HCEC 1CT (cell line): ENCODE measurements around the gene ZBTB17.
"Not testable (repeated sequence)": the region's sequence is repeated elsewhere in the genome, so short reads cannot be mapped to it uniquely, and the experiment has no call there.

Source experiments
- DNase-seq: peaks from one replicate; pipeline ENCODE4 v3.0.0-alpha.2; 2017

Gene ZBTB17

DNA sequence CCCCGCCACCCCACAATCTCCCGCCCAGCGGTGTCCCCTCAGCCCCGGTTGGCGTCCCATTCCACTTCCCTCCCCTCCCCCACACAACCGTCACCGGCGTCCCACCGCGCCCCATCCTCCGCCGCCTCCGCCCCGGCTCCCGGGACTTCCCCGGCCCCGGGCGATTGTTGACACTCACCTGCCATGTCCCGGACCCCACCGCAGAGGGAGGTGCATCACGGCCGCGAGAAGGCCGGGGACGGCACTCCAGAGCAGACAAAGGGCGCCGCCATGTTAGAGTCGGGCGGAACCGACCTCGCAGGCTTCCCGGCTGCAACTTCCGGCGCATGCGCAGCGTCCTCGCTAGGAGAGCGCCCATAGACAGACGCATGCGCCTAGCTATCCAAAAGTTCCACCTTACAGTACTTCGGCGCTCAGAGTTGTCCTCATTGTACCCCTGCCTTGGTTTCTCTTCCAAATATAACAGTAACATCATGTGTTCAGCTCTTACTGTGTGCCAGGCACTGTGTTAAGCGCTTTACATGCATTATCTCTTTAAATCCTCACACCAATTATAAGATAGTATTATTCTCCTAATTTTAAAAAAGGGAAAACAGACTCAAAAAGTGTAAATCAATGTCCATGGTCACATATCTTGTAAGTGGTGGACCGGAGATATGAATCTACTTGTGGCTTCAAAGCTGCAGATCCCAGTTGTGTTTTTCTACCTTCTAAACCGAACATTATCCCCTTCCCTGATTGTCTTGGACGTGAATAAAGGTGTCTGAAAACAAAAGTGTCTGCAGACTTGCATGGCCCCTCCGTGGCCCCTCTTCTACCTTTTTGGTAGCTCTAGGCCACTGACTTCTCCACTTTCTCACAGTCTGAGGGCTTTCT is at the start of gene ZBTB17:
TSS of gene ZBTB17 (minus strand) at position 297 of the 876 bp plus-strand sequence. CDS start 27,606 bp downstream, outside the sequence.
- DNase-seq: peak; percentile 92

DNA sequence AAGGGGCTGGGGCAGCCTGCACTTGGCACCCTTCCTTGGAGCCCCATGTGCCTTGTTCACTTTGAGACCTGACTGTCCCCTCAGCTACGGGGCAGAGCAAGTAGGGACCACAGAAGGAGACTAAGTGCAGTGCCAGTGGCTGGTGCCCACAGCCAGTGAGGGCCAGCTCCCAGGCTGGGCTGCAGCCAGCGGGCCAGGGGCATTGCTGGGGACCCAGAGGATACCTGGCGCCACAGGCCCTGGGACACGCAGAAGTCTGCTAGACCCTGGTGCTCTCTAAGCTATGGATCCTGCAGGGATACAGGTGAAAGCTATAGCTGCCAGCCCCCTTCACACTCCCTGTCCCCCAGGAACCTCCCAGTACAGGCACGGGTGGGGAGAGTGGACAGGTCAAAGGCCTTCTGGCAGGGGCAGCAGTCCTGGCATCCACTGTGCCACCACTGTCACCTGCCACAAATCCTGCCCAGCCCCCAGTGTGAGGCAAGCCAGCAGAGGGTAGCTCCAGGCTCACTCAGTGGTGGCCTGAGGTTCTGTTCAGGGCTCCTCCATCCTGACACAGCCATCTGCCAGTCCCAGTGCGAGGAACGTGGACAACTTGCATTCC is 47.3 kb upstream of the ZBTB17 start:
- DNase-seq: no peak

DNA sequence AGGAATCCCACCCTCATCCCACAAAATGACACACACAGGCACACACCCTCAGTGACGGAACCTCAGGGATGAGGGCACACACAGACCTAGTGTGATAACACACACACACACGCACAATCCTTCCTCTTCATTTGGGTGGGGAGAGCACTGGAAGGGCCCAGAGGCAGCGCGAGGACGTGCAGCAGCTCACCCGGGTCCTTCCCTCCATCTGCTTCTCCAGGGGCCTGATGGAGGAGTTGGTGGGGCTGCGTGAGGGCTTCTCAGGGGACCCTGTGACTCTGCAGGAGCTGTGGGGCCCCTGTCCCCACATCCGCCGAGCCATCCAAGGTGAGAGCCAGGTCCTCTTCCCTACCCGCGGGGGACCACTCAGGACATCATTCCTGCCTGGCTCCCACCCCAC is 46.5 kb upstream of the ZBTB17 start:
- DNase-seq: no peak

DNA sequence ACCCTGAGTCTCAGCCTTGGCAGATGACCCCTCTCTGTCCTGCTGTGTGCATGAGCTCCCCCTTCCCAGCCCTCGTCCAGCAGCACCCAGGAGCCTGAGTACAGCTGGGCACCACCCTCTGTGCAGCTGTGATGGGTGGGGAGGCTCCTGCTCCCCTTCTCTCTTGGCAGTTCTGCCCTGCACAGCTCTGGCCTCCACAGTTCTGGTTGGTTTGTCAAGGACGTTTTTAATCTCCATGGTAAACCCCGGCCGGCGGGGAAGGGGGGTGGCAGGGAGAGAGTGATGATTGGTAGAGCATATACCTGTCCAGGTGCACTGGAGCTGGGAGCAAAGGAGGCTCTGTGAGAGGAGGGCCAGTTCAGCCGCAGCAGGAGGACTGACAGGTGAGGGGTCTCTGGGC is 45.8 kb upstream of the ZBTB17 start, which contains the start of gene CLCNKA:
TSS of gene CLCNKA (plus strand) at position 356 of the 400 bp plus-strand sequence. CDS start 584 bp downstream, outside the sequence.
- no peak for DNase-seq

DNA sequence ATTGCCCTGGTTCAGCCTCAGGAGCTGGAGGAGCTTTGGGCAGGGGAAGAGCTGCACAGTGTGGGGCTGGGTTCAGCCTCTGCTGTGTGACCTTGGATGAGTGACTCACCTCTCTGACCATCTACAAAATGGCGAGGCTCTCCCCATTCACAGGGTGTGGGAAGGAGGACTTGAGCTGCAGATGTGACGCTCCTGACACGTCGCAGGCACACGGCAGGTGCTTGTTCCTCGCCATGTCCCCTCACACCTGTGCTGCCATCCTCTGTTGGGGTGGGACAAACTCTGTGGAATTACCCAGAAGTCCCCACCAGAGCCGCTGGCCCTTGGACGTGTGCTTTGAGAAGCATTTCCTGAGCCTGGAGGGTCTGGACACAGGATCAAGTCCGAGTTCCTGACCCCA is 45.0 kb upstream of the ZBTB17 start:
- not testable (repeated sequence) for DNase-seq

DNA sequence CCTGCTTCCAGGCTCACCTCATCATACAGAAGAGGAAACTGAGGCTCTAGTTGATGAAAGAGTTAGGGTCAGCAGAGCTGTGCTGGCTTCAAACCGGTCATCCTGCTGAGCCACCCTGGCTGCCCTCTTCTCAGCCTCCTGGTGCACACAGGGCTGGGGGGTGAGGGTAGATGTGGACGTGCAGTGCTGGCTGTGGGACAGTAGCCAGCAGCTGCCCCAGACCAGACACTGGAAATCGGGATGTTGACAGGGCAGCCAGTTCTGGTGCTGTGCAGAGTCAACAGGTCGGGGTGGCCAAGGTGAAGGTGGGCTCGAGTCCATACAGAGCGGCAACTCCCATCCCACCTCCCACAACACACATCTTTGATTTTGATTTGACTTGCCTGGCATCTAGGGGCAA is 44.4 kb upstream of the ZBTB17 start:
- DNase-seq: no peak

DNA sequence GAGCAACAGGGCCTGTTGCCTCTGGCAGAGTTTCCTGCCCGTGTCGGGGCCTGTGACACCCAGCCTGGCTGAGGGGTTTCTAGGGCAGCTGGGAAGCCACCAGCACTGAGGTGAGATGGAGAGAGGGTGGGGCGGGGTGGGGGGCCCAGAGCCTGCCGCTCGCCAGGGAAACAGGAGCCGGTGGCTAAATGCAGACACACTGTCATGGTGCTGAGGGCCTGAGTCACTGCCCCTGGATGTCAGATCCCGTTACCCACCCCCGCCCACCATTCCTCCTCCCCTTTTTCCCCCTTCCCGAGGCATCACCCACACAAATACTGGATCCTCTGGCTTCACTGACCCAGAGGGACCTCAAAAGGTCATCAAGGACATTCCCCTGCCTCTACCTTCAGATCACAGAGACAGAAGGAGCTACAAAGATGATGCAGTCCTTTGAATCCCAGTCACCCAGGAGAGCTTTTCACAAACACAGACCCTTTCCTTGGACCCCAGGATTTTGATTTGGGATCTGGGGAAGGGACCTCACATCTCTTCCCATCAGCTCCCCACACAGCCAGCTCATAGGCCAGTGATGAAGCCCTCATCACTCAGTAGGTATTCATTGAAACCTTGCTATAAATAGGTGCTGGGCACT is 43.9 kb upstream of the ZBTB17 start:
- no peak for DNase-seq

DNA sequence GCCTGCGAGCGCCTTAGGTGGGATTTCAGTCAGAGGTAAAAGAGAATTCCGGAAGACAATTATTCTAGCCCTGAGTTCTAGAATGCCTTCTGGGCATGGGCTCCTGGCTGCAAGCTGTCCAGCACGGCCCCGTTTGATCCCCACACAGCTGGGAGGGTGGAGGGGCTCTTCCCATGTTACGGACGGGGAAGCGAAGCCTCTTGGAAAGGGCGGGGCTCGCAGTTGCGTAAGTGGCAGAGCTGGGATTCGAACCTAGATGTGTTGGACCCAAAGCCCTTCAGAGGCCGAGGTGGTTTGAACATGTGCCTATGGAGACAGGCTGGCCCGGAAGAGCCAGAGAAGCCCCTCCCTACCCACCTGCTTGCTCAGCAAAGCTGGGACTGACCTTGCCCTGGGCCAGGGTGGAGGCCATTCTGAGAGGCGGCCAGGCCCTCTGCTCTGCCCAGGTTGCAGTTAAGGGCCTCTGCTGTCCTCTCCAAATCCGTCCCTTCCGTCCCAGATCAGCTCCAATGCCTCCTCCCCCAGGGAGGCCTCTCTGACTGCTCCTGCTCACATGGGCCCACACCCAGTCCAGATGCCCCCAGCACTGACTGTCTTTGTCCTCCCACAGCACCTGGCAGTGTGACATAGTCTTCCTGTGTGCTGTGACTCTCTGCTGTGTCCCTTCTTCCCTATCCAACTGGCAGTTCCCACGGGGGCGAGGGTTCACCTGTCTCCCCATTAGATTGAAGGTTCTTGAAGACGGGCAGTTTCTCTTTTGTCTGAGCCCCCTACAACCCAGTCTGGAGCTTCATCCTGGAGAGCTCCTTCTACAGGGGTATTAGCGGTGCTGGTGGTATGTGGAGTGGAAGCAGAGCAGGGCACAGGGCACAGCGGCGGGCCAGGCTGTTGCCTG is 43.1 kb upstream of the ZBTB17 start:
- no peak for DNase-seq

DNA sequence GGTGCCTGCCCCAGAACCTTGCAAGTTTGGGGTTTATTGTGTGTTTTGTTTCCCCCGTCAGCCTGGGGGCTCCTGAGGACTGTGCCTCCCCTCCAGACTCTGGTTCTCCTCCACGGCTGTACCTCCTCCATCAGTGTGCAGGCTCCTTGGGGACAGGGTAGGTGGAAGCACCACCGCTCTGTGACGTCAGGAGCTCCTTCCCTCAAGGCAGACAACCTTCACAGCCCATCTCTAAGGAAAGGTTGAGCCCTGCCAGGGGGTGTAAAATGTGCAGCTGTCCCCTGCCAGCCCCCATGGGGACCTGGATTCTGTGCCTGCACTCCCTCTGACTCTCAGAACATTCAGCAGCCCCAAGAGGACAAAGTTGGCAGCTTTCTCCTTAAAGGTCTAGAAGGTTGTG is 42.4 kb upstream of the ZBTB17 start:
- DNase-seq: no peak

DNA sequence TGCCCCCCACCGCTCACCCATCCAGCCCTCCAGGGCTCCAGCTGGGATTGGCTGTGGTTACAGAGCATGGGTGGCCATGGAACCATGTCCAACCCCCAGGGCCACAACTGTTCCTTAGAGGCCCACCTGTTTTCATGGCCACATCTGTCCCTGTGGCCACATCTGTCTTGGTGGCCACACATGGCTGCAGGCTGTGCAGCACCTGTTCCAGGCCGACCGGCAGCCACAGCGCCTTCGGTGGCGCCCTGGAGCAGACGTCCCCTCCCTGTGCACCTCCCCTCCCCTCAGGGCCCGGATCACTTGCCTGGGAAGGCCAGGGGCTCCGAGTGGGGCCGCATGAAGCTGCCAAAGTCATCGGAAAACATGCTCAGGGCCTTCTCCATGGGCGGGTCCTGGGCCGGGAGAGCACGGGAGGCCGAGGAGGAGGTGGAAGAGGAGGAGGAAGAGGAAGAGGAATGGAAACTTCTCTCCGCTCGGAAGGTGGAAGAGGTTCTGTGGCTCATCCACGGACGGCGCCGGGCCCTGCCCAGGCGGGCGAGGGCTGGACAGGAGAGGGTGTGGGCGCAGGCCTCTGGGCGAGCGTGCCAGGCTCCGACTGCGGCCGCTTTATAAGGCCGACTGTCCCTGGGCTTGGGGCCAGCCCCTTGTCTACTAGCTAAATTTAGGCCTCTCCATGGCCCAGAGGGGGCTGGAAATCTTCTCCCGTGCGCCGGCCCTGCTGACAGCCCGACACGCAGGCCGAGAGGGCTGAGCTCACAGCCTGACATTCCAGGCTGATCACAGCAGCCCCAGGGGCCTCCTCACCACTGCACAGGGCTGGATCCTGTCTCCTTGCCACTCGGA is 41.8 kb upstream of the ZBTB17 start, which contains the start of gene HSPB7:
TSS of gene HSPB7 (minus strand) at position 583 of the 843 bp plus-strand sequence. CDS start at position 503, 80 bp downstream.
- no peak for DNase-seq

DNA sequence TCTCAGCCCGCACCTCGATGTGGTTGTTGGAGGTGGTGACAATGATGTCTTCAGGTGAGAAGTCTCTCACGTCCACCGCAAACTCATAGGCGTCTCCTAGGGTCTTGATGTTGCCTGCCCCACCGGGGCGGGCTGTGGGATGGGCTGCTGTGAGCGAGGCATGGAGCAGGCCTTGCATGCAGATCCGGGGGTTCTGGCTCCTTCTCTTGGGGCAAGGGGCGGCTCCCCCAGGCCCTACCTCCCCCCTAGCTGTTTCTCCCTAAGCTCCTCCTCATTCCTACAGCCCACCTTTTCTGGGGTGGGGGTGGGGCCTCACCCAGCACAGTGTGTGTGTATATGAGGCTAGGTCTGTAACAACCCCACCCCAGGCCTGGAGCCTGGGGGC is 41.2 kb upstream of the ZBTB17 start:
- no peak for DNase-seq

DNA sequence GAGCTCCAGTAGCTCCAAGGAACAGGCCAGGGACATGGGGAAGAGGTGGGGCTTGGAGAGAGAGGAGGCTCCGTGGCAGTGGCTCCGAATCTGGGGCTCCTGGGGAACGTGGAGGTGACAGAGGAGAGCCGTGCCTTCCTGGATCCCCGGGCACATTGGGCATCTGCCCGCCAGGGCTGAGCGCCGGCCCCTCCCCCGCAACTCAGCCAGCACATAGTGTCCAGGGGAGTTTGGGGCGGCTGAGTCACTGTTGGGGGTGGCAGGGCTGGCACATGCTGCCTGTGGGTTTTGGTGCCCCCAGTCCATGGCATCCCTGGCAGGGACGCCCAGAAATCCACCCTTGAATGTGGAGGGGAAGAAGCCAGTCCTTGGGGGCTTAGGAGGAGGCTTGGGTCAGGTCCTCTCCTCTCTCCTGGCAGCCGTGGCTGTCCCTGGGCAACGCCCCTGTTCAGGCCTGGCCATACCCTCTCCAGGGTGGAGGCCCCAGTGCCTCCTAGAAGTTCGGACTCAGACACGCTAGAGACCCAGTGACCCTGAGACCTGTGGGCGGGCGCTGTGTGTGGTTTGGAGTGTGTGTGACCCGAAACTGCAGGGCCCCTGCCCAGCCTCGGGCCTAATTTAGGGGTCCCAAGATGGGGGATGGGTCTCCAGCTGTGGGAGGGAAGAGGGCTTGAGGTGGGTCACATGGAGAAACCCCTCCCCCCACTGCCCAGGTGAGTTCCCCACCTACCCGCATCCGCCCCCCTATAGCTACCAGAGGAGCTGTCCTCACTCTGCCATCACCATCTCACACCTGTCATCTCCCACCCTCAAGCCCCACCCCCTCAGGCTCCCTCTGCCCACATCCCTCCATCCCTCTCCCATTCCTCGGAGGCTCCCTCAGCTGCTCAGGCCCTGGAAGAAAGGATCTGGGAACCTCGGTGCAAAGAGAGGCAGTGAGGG is 40.3 kb upstream of the ZBTB17 start:
- DNase-seq: no peak

DNA sequence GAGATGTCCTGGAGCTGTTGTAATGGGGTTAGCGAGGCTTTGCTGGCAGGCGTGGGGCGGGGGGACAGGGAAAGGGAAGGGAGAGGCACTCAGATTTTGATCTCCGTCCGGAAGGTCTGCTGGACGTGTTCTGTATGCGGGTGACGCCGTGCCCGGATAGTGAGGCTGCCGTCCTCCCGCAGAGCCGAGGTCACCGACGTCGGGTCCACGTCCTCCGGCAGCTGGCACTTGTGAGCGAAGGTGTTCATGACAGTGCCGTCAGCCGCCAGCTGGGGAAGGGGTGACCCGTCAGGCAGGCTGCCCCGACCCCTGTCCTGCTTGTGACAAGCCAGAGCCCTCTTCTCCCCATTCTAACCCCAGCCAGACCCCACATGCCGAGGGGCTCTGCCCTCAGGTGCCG is 39.6 kb upstream of the ZBTB17 start:
- no peak for DNase-seq

DNA sequence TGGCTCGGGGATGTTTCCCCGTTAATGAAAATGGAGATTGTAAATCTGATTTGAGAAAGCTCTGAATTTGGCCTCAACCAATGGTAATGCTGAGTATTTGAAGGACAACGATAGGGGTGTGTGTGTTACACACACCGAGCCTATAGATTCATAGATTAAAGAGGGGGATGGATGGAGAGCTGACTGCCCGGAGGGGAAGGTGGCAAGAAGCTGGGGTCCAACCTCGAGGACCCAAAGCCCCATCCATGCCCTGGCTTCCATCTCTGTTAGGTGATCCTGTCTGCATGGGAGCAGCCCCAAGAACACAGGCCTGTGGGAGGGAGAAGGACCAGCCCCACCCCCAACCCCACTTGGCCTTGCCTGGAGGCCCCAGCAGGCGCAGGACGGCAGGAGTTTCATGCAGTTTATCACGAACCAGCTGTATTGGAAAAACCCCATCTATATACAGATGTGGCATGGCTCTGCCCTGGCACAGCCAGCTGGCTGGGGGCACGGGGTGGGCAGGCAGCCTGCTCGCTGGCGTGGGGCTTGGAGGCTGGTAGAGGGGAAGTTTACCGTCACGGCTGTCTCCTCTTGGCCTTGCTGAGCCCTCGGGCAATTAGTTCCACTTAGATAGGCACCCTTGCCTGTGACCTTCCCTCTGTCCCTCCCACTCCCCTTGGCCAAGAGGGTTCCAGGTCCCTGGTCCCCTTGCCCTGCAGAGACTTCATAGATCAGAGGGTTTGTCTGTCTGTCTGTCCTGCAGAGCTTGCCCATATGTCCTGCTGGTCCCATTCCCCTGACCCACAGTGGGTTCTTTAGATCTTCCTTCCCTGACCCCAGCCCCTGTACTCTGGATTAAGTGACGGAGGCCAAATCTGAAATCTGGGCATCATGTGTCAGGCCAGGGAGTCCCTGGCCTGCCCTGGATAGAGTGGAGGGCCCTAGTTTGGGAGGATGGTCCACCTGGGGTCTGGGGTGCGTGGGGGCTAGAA is 38.9 kb upstream of the ZBTB17 start:
- DNase-seq: no peak

DNA sequence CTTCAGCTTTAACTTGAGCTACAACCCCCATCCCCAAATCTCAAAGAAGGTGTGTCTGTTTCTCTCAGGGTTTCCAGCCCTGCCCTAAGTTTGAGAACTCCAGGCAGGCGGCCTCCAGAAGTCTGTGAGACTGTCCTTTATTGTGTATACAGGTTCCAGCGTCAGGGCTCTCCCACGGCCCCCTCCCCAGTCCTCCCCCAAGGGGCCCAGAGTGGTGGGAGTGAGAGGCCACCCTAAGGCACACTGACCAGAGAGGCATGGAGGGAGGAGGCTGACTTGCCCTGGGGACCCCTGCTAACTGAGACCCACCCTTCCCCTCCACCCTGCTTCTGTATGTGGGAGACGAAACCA is 38.0 kb upstream of the ZBTB17 start:
- DNase-seq: no peak

DNA sequence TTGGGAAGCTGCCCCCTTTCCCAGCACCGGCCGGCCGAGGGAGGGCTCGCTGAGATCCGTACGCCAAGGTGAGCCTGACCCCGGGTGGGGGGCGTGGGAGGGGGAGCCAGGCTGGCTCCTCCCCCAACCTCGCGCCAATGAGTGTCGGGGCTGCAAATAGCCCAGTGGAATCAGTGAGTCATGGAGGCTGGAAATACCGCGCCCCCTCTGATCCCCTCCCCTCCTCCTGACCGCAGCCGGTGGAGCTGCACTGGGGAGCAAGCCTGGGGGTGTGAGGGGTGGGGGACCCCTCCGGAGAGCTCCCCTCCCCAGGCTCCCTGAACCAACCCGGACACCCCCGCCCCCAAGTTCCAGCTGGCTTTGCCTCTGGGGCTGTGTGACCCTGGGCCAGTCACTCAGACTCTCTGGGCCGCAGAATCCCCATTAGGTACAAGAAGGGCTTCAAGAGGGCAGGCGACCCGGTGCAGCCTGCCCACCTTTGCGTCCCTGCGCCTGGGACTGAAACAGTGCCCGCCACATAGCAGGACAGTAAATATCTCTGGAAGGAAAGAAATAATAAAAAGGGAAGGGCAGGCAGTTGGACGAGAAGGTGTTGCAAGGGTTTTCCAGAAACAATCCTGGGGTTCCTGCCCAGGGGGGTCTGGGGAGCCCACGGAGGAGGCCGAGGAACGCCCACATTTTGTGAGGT is 37.5 kb upstream of the ZBTB17 start:
- DNase-seq: peak; percentile 59

DNA sequence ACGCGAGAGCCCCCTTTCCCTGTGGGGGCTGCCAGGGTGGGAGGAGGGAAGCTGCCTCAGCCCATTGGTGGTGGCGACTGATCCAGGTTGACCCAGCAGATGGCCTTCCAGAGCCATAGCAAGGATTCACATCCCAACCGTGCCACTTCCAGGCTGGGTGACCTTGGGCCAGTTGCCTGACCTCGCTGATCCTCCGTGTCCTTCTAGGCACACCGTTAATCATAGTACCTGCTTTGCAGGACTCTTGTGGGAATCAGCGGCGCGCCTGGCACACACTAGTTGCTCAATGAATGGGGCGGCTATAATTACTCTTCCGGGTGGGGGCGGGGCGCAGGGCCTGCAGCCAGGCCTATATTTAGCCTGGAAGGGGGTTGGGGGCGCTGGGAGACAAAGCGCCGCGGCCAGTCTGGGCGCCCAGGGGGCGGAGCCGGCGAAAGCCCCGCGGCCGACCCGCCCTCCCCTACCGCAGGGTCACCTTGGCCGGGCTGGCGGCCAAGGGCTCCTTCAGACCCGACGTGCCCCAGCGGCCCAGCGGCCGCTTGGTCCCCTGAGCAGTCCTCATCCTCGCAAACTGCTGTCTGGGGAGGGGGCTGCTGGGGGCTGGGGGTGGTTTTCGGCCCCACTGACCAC is 36.8 kb upstream of the ZBTB17 start:
- DNase-seq: peak; percentile 45

DNA sequence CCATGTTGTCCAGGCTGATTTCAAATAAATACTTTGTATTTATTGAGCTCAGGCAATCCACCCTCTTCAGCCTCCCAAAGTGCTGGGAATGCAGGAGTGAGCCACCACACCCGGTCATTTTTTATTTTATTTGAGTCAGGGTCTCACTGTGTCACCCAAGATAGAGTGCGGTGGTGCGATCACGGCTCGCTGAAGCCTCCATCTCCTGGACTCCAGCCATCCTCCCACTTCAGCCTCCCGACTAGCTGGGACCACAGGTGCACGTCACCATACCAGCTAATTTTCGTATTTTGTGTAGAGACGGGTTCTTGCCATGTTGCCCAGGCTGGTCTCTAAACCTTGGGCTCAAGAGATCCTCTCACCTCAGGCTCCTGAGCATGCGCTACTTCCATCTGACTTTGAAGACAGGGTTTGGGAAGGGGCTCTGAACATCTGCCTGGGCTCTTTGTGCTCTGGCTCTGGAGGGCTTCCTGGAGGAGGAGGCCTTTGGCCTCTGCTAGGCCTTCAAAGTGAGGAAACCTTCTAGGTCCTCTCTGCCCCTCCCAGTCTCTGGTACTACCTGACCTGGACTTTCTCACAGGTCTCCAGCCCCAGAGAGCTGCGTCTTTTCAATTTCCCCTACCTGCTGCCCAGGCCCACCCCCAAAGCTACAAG is 36.2 kb upstream of the ZBTB17 start:
- DNase-seq: no peak
